ENCODE data around the gene HDAC8.
A peak's percentile ranks its signal among the peaks of the same experiment; 100 is the strongest.

HDAC8 gene

DNA sequence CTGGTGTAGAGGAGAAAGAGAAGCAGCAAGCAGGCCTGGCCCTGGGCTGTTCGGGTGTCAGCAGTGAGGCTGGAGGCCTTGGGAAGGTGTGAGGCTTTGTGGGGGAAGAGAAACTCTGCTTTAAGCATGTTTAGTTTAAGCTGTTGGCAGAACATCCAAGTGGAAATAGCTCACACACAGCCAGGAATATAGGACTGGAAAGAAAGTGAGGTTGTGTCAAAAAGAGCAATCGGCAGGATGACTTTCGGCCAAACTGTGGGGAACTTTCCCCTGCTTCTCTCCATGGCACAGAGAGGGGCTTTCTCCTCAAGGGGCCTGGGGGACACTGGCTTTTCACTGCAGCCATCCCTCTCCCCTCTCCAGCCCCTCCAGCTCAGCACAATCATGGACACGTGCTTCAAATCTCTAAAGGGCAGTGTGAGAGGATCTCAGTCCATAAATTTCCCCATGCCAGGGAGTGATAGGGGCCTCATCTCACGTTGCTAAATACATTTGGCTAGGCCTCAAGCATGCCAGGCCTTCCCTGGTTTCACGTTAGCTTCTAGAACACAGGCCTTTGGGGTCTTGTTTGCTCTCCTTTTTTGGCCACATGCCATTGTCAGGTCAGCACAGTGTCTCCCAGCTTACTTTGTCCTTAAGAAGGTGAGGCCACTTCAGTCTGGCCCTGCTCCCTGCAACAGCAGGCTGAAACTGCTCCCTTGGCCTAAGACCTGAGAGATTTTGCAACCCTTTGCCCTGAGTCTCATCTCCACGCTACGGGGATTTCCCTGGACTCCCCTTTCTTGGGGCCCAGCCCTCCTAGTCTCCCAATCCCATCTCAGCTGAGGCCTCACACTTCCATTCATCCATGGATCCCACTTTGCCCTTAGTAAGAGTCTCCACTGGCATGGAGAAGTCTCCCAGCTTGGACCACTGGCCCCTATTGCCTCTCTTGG is 258.7 kb downstream of the HDAC8 start:
- no peak for DNase-seq

DNA sequence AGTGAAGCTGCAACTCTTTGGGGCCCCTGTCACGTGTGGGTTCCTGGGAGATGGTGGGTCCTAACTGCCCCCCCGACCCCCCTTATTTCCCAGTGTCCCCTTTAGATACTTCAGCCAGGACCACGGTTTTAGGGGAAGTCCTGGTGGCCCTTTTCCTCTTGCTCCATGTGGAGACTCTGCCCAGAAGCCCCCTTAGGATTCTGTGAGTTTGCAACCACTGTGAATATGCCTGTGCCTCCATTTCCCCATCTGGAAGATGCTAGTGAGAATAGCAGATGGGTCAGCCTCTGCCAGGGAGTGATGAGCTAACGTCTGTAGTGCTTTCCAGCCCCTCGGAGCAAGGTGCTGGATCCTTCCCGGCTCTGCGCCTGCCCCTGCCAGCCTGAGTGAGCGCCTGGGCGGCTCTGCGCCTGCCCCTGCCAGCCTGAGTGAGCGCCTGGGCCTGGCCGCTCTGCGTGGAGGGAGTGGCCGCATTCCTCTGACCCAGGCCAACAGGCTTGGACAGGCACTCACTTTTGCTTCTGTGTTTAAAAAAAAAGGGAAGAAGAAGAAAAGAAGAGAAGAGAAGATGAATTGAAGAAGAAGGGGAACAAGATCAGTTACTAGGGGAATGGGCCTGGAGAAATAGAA is 260.2 kb downstream of the HDAC8 start:
- no peak for DNase-seq

DNA sequence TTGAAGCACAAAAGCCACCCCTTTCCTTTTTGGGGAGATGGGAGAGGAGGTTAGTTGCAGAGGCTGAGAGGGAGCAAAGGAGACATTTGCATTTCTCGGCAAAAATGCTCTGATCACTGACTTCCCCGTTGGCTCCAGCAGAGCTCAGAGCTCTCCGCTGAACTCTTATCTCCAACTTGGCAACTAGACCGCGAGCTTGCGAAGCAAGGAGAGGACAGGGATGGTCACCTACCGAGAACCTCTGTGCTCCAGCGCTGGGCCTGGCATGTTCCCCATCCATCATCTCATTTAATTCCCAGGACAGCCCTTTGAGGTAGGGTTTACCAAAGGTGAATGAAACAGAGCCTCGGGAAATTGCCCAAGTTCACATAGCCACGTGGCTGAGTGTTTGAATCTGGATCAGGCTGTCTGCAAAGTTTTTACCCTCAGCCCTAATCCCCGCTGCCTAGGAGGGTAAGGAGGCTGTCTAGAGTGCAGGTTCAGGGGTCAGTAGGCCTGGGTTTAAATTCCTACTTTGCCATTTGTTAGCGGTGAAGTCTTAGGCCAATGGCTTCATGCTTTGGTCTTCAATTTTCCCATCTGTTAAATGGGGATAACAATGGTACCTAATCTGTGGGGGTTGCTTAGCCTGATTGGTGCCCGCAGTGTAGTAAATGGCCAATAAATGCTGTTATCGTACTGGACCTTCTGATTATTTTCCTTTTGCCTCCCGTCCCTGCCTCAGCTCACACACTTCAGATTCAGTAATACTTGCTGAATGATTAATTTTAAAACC is 263.2 kb downstream of the HDAC8 start:
- no peak for DNase-seq

DNA sequence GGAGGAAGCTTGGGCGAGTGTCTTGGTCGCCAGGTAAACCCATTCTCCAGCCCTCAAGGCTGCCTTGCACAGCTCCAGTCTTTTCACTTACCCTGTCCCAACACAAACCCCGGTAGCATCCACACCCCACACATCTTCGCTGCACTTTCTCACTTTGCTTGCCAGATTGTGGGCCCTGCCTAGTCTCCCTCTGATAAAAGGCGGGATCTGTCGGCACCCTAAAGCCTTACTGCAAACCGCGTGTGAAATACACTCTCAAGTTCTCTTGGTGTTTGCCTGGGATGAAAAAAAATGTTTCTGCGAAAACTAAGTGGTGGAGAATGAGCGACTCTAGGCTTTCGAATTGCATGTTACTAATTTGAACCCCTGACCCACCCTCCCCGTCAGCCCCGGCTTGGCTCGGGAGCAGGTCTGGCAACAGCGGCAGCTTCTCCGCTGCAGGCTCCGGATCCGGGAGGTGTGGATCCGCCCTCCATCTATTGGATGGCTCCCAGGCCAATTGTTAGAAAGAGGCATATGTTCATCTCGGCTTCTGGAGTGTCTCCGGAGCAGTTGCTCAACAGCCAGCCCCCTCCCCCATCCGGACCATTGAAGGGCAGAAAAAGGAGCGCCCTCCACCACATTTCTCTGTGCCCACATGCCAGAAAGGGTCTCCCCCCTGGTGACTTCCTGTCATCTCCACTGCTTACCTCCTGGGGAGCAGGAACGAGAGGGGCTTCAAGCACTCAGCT is 263.9 kb downstream of the HDAC8 start:
- peak; percentile 48 for DNase-seq

DNA sequence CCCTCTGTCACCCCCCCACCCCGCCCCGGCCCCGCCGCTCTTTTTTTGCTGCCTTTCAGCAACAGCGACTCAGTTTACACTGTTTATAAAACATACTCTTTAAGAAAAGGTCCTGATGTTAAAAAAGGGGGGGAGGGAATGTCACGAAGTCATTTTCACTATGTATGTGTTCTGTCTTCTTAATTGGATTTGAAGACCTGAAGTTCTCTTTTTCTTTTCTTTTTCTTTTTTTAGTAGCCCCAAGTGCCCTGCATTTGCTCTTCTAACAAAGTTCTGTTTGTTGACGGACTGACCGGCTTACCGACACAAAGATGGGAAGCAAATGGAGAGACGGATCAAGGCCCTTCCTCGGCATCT is 264.5 kb downstream of the HDAC8 start:
- no peak for DNase-seq

DNA sequence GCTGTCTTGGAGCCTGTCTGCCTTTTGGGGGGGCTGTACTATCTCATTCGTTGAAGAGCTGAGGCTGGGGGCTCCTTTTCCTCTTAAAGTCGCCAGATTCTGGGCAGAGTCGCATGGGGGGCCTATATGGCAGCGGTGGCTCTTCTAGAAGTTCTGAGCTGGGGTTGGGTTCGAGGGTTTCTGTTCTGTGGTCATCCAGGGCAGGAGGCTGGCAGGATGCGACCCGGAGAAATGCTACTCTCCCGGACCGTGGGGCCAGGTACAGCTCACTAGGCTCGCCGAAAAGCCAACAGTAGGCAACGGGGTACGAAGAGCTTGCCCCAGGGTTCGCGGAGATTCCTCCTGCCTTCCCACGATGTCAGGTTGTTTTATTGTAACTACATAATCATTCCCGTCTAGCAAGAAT is 265.0 kb downstream of the HDAC8 start:
- DNase-seq = no peak

DNA sequence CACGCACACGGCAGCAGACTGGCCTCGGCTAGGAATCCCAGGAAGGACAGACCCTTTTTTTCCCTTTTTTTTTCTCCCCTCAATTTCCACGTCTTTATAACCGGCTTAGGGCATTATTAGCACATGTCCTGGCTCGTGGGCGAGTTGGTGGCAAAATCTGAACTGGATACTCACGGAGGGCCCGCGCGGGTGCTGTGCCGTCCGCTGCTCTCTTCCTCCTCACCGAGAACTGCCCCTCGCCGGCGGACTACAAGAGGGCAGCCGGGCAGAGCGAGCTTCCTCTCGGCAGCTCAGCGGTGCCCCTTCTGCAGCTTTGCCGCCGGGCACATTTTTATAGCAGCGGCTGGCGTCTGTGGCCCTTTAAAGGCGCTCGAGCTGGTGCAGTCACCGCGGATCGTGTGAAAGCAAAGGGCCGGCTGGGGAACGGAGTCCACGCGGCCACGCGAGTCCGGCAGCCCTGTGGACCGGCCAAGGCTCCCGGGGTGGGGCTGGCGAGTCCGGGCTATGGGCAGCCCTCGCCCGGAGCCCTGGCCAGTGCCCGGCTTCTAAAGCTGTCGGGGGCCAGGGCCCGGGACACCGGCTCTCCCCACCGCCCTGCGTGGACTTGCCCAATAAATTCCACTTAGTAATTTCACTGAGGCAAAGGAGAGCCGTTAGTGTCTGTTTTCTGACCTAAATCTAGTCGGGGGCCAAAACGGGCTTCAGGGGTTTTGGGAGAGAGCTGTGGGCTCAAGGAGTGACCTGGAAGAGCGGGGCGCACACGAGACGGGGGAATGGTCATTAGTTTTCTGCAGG is 265.6 kb downstream of the HDAC8 start:
- peak; percentile 37 for DNase-seq

DNA sequence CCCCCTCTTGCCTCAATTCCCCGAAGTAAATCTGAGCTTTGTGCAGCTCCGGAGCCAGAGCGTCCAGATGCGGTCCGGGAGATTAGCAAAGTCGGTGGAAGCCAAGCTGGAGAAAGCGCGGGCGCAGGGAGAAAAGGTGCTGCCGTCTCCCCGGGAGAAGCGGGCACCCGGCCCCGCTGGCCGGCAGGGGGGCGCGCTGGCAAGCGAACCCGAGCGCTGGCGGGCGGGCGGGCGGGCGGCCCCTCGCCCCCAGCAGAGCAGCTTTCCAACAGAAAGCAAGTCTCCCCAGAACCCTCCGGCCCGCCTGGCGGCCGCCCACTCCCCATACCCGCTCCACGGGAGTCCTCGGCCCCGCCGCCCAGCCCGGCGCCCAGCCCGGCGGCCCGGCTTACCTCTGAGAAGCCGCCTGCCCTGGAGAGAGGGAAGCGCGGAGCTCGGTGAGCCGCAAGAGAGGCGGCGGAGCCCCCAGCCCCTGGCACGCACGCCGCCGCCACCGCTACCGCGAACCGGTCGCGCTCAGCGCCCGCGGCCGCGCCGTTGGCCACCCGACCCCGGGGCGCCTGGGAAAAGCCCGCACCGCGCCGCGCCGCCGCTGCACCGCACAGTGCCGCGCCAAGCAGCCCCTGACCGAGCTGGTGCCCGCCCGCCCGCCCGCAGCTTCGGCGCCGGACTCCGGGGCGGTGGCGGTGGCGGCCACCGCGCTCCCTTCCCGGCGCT is 266.4 kb downstream of the HDAC8 start:
- DNase-seq = peak; percentile 24

DNA sequence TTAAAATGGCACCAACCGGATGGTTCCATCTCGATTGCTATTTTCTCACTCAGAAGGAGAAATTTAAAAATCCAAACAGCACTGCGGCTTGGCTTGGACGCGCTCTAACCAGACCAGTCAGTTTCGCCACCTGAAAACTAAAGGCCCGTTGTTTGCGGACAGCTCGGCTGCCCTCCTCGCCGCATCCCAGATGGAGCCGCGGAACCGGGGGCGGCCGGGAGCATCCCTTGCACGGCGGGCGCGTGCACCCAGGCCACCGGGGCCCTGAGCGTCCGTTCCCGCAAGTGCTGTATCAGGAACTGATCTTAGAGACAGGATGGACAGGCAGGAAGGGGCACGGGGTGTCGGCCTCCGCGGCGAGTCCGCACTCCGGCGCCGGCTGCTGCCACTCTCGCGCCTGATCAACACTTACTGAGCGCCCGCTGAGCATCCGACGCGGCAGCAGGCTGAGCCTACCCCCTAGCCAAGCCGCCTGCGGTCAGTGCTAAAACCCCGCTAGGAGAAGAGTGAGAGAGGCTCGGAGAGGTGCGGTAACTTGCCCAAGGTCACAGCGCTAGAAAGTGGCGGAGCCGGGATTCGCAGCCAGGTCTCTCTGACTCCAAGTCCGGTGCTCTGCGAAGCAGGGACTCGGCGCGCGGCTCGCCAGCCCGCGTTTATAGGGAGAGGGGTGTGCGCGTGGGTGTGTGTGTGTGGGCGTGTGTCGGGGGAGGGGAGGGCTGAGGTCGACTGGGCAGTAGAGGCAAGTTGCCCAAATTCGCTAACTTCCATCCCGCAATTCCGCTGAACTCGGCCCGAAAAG is 267.2 kb downstream of the HDAC8 start, which contains the start of gene CITED1:
TSS of gene CITED1 (minus strand) at position 629 of the 799 bp plus-strand sequence. CDS start 3,045 bp downstream, outside the sequence.
- DNase-seq = peak; percentile 33

DNA sequence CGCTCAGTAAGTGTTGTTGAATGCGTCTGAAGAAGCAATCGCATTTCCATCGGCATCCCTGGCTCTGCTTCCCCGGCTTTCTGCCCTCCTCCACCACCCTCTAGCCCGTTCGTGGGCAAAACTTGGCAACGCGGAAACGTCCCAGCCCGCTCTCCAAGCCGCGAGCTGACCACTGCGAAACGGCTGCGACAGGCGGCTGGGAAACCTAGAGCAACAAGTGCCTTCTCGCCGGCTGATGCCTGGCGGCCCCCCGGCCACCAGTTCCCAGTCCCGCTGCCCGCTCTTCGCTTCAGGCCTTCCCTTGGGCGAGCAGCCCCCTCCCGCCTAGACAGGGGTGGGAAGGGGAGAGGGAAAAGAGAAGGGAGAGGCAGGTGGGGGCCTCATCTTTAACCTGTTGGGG is 267.8 kb downstream of the HDAC8 start:
- no peak for DNase-seq

DNA sequence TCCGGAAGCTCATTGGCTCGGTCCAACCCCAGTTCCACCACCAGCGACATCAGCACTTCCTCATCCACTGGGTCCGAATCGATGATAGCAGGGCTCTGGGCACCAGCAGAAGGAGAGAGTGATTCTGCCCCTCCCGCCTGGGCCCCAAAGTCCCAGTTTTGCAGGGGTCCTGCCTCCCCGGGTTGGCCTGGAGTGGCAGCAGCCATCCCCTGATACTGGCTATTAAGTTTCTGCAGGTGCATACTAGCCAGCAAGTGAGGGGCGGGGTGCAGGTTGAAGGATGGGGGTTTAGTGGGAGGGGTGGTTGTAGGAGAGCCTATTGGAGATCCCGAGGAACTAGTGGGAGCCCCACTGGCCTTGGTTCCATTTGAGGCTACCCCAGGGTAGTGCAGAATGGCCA is 270.9 kb downstream of the HDAC8 start:
- DNase-seq = no peak

DNA sequence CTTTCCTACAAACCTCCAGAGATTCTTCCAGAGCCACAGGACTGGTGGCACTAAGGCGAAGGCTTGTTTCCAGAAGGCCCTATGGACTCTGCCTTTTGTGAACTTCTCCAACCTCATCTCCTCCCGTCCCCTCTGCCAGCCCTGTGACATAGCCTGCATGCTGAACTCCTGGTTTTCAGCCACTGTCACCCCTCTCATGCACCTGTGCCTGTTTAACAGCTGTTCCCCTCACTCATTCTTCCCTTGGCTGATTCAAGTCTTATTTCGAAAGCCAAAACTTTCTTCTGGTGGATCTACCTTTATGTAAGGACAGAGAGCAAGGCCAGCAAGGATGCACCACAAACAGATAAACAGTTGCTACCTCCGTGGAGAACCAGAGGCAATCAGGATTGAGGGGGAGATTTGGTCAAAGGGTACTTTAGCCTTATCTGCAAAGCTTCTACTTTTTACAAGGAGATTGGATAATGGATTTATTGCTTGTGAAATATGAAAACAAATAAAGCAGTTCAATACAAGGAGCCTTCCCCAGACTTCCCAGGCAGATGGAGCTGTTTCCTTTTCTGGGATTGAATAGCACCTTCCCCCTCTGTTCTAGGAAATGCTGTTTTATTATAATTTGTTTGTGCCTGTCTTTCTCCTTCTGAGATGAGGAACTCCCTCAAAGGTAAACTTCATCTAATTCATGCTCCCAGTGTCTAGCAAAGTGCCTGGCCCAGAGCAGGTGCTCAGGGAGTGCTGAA is 272.6 kb downstream of the HDAC8 start:
- no peak for DNase-seq

DNA sequence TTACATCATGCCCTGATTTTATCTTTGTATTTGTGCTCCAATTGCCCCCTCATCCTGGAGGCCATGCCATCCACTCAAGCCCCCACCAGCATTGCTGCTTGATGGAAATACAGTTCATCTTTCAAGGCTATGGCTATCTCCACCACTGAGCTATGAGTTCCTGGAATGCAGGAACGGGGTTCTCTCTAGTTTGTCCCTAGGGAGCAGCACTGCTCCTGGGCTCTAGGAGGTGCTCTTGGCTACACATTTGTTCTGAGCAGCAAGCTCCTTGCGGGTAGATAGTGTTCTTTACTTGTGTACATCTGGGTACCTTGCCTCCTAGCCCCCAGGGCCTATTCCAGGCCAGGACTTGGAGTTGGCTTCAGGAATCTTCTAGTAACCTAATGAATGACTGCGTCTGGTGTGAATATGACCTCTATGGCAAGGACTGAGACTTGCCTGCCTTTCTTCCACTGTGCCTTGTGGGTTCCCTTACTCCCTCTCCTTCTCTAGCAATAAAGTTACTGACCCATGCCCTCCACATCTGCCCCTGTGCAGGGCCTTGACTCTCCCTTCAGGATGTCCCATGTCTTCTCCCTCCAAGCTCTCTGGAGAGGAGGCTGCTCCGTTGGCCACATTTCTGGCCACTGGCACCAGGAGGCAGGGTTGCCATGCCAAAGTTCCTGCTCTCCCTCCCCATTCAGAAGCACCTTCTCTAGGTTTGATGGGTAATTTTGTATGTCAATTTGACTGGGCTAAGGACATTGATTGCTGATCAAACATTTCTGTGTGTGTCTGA is 274.5 kb downstream of the HDAC8 start:
- DNase-seq = no peak

DNA sequence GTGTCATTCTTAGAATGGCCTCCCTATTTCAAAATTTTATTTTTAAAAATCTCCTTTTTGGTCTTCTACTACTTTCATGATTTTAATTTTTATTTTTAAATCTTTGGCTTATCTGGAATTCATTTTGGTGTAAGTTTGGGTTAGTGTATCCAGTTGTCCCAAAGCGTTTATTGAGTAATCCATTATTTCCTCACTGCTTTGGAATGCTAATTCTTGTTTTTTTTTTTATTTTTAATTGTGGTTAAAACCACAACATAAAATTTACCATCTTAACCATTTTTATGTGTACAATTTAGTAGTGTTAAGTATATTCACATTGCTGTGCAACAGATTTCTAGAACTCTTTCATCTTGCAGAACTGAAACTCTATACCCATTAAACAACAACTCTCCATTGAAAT is 275.7 kb downstream of the HDAC8 start:
- no peak for DNase-seq

DNA sequence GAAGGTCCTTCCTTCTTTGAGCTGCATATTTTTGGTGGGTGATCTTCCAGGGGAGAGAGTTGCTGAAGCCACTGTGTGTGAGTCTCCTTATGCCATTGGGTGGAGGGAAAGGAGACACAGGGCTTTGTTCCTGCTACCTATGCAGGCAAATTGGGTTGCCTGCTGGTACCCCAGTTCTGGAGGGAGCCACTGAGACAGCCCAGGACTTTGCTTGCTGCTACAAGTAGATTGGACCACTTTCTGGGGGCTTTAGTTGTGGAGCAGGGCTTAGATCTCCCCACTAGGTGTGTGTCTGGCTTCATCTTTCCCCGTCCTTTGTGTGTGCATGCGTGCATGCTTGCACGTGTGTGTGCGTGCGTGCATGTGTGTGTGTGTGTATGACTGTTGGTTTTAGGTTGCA is 276.9 kb downstream of the HDAC8 start:
- DNase-seq = no peak

DNA sequence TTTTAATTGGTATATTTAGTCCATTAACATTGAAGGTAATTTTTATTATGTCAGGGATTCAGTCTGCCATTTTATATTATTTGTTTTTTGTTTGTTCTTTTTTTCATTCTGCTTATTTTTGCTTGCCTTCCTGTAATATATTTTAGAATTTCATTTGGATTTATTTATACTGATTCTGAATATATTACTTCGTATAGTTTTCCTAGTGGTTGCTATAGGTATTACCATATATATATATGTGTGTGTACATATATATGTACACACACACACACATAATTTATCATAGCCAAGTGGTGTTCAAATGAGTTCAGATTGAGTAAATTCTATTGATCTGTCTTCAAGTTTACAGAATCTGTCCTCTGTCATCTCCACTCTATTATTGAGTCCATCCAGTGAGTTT is 278.1 kb downstream of the HDAC8 start:
- DNase-seq = no peak

DNA sequence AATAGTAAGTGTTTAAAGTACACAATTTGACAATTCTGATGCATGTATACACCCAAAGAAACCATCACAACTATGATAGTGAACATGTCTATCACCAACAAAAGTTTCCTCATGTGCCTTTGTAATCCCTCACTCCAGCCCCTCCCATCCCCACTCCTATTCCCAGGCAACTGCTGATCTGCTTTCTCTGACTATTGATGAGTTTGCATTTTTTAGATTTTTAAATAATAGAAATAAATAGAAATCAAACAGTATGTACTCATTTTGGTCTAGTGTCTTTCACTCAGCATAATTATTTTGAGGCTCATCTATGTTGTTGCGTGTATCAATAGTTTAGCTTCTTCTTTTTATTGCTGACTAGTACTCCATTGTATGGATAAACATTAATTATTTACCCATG is 290.3 kb downstream of the HDAC8 start:
- DNase-seq = no peak

DNA sequence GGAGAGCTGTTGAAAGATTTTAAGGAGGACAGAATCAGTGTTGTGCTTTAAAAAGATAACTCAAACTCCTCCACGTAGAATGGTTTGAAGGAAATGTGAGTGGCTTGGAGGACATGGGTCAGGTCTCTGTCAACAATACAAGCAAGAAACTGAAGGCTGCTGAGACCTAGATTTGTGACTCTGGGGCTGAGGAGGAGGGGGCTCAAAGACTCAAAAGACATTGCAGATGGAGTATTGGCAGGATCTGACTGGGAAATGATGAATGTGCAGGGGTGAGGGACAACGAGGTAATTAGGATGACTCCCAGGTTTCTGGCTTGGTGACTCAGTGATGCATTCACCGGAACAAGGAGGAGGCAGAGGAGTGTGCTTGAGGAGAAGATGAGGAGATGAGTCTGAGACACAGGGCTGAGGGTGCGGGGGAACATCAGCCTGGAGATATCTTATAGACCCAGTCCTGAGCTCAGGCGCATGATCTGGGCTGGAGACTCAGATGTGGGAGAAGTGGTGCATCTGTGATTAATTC is 292.3 kb downstream of the HDAC8 start:
- no peak for DNase-seq

Measured in activated T-cell treated with anti-CD3 and anti-CD28 coated beads, Interleukin-2, amount 50 U/mL, for 1 hour (primary cell).